Thyroid gland (tissue), 4 donors: ENCODE data around the gene CTNNA2.

Source experiments
- CTCF ChIP-seq, 6 experiments: fragments of 200-600 bp in 3 of 6; fragments of 450-650 bp in 3 of 6; sonication (generic) in 3 of 6; IDR thresholded peaks; one replicate each; pipeline ENCODE4 v1.5.1; 2016 to 2019; ENCODE audit warnings: antibody characterized with exemption in 6 of 6, mild to moderate bottlenecking in 2 of 6, inconsistent platforms in 1 of 6, moderate library complexity in 1 of 6
- POLR2A ChIP-seq, 2 donors: fragments of 450-650 bp; IDR thresholded peaks; one replicate each; pipeline ENCODE4 v1.6.1; 2017; ENCODE audit warnings: antibody characterized with exemption in 2 of 2, mild to moderate bottlenecking in 2 of 2, moderate library complexity in 1 of 2

- no peak for TF ChIP-seq CTCF (IDR thresholded peaks at IDR 0.05)
- TF ChIP-seq POLR2A (IDR thresholded peaks at IDR 0.05) = no peak
These were observed 791.3 kb downstream of the CTNNA2 start, which contains the start of gene LRRTM1 for GRCh38 chr2:80303909-80304837.
